Tibial artery (tissue), 4 donors: ENCODE measurements around the gene CFAP90.

Experiments
- DNase-seq, 2 donors: peaks; one replicate each; pipeline ENCODE4 v3.0.0-alpha.2; 2019
- H3K27ac ChIP-seq, 2 donors: fragments of 200-600 bp; sonication (generic) in 1 of 2; 1 replicate in 1 of 2; 2 replicates in 1 of 2; pipeline ENCODE4 v1.5.1; 2018 to 2019; ENCODE audit warnings: mild to moderate bottlenecking in 1 of 2
- H3K27me3 ChIP-seq, 2 donors: fragments of 200-600 bp; sonication (generic) in 1 of 2; one replicate each; pipeline versions ENCODE4 v1.5.1 to v1.6.0; 2016 to 2019
- H3K36me3 ChIP-seq, 3 donors: fragments of 200-600 bp; sonication (generic) in 2 of 3; one replicate each; pipeline ENCODE4 v1.5.1; 2016 to 2019; ENCODE audit warnings: mild to moderate bottlenecking in 2 of 3
- H3K4me1 ChIP-seq, 4 donors: fragments of 200-600 bp; sonication (generic) in 2 of 4; 1 replicate in 3 of 4; 2 replicates in 1 of 4; pipeline ENCODE4 v1.5.1; 2016 to 2019
- H3K4me3 ChIP-seq, 2 donors: fragments of 200-600 bp; sonication (generic) in 1 of 2; 1 replicate in 1 of 2; 2 replicates in 1 of 2; pipeline ENCODE4 v1.5.1; 2018 to 2019; ENCODE audit warnings: mild to moderate bottlenecking in 2 of 2
- H3K9me3 ChIP-seq, 3 donors: fragments of 200-600 bp; sonication (generic) in 1 of 3; one replicate each; pipeline ENCODE4 v1.5.1; 2016 to 2019
- intact Hi-C: fragments of 100-400 bp; cut with DNase I; formaldehyde crosslinking; loops from one replicate; pipeline ENCODE4 v1.15.0; 2023; ENCODE audit warnings: low total_unique reads
- TF ChIP-seq, protein P1 (sequence below), 2 experiments: fragments of 200-600 bp in 1 of 2; fragments of 450-650 bp in 1 of 2; IDR thresholded peaks; one replicate each; pipeline ENCODE4 v1.5.1; 2017 to 2019; ENCODE audit warnings: antibody characterized with exemption in 2 of 2, mild to moderate bottlenecking in 1 of 2, moderate library complexity in 1 of 2

Gene CFAP90

GRCh38 chr5:7851240-7851592, 283 bp upstream of the CFAP90 start:
- peak overlapping the region; percentile 44 to 54 for H3K4me3 ChIP-seq
- H3K27ac ChIP-seq: no peak overlapping the region
- TF ChIP-seq, protein P1, sequence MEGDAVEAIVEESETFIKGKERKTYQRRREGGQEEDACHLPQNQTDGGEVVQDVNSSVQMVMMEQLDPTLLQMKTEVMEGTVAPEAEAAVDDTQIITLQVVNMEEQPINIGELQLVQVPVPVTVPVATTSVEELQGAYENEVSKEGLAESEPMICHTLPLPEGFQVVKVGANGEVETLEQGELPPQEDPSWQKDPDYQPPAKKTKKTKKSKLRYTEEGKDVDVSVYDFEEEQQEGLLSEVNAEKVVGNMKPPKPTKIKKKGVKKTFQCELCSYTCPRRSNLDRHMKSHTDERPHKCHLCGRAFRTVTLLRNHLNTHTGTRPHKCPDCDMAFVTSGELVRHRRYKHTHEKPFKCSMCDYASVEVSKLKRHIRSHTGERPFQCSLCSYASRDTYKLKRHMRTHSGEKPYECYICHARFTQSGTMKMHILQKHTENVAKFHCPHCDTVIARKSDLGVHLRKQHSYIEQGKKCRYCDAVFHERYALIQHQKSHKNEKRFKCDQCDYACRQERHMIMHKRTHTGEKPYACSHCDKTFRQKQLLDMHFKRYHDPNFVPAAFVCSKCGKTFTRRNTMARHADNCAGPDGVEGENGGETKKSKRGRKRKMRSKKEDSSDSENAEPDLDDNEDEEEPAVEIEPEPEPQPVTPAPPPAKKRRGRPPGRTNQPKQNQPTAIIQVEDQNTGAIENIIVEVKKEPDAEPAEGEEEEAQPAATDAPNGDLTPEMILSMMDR (IDR thresholded peaks at IDR 0.05): peak in 1 of 2 experiments; percentile 1
- H3K36me3 ChIP-seq: no peaks in the 10 kb centered on the region
- peaks cover 0 to 23% of the 10 kb centered on the region in 2 donors for H3K27me3 ChIP-seq
- peaks cover 0 to 25% (median 17%) of the 10 kb centered on the region in 4 donors for H3K4me1 ChIP-seq
- intact Hi-C loops: no loop called here
- DNase-seq: no peak
- H3K9me3 ChIP-seq: no peaks in the 10 kb centered on the region

GRCh38 chr5:7849681-7850394, 1.1 kb downstream of the CFAP90 start:
- intact Hi-C loops: no loop called here
- TF ChIP-seq, protein P1 (IDR thresholded peaks at IDR 0.05): no peak

GRCh38 chr5:7848296-7848695, 2.6 kb downstream of the CFAP90 start:
- H3K27ac ChIP-seq: no peak overlapping the region
- H3K27me3 ChIP-seq: peaks cover 0 to 23% of the 10 kb centered on the region in 2 donors
- peaks cover 0 to 25% (median 17%) of the 10 kb centered on the region in 4 donors for H3K4me1 ChIP-seq
- no peak overlapping the region for H3K4me3 ChIP-seq
- H3K9me3 ChIP-seq: no peaks in the 10 kb centered on the region
- intact Hi-C loops: no loop called here
- no peak for DNase-seq
- H3K36me3 ChIP-seq: no peaks in the 10 kb centered on the region
- TF ChIP-seq, protein P1 (IDR thresholded peaks at IDR 0.05): no peak

More at GRCh38 chr5:7849681-7850394, 1.1 kb downstream of the CFAP90 start:
- no peaks in the 10 kb centered on the region for H3K36me3 ChIP-seq
- H3K9me3 ChIP-seq: no peaks in the 10 kb centered on the region
- DNase-seq: no peak
- peaks cover 0 to 25% (median 17%) of the 10 kb centered on the region in 4 donors for H3K4me1 ChIP-seq
- H3K27me3 ChIP-seq: peaks cover 0 to 23% of the 10 kb centered on the region in 2 donors
- H3K27ac ChIP-seq: no peak overlapping the region
- H3K4me3 ChIP-seq: peak overlapping the region; percentile 44 to 54

GRCh38 chr5:7846327-7846726, 4.6 kb downstream of the CFAP90 start:
- Histone ChIP-seq H3K27ac (no peak overlapping the region), H3K4me3 (no peak overlapping the region), H3K9me3 (no peaks in the 10 kb centered on the region), H3K36me3 (no peaks in the 10 kb centered on the region), H3K27me3 (peaks cover 0 to 23% of the 10 kb centered on the region in 2 donors), H3K4me1 (peaks cover 0 to 20% (median 15%) of the 10 kb centered on the region in 4 donors)
- TF ChIP-seq, protein P1 (IDR thresholded peaks at IDR 0.05): no peak
- intact Hi-C loops: no loop called here
- DNase-seq: no peak

DNA sequence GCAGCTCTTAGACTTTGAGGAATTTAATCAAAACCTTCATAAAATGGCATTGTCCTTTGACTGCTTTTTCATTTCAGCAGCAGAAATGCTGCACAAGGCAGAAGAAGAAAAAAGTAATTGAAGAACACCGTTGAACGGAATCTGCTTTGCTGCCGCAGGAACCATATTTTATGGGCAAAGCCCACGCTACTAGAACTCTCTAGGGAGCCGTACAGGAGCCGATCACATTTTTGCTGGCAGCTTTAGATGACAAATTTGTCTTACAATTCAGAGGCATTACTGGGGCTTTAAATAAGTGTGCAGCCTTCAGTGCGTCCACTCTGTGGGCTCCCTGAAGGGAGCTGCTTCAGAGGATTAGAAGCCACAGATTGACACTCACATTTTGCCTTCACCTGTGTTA, 5.4 kb downstream of the CFAP90 start:
- Histone ChIP-seq H3K27me3 (peaks cover 0 to 23% of the 10 kb centered on the region in 2 donors), H3K36me3 (no peaks in the 10 kb centered on the region), H3K27ac (no peak overlapping the region), H3K4me3 (no peak overlapping the region), H3K4me1 (peaks cover 0 to 13% (median 12%) of the 10 kb centered on the region in 4 donors), H3K9me3 (no peaks in the 10 kb centered on the region)
- TF ChIP-seq, protein P1 (IDR thresholded peaks at IDR 0.05): no peak
- DNase-seq: no peak
- intact Hi-C loops: no loop called here
